Natural killer cell (primary cell): ENCODE measurements around the gene WBP2. TPM values are rescaled to one million over a fixed set of nuclear protein-coding genes. Genes with fewer than 3 reads are reported as not detected.

ENCODE experiments used
- ATAC-seq, 3 donors: fragments of 150-1000 bp in 2 of 3; fragments of 200-7000 bp in 1 of 3; cut with Tn5 transposase; 1 replicate in 1 of 3; 2 replicates in 2 of 3; pipeline ENCODE4 v1.10.0; 2021; ENCODE audit warnings: mild to moderate bottlenecking in 2 of 3, moderate library complexity in 2 of 3
- DNase-seq, 2 donors: peaks; one replicate each; pipeline versions ENCODE4 v3.0.0 to v3.0.0-alpha.2; 2013 to 2021; ENCODE audit warnings: mixed read lengths in 1 of 2
- H3K27ac ChIP-seq: one replicate; pipeline ENCODE4 v1.5.1; 2013; ENCODE audit warnings: mild to moderate bottlenecking, low read length
- H3K27me3 ChIP-seq: one replicate; pipeline ENCODE4 v1.6.1; 2013; ENCODE audit warnings: low read length; ENCODE audit not compliant: control insufficient read depth, insufficient read depth
- H3K36me3 ChIP-seq: one replicate; pipeline ENCODE4 v1.6.1; 2013; ENCODE audit warnings: low read length; ENCODE audit not compliant: control insufficient read depth, insufficient read depth
- H3K4me1 ChIP-seq: one replicate; pipeline ENCODE4 v1.6.1; 2013; ENCODE audit warnings: low read length; ENCODE audit not compliant: control insufficient read depth, insufficient read depth
- H3K4me3 ChIP-seq: one replicate; pipeline ENCODE4 v1.5.1; 2013; ENCODE audit warnings: low read length
- H3K9me3 ChIP-seq: one replicate; pipeline ENCODE4 v1.6.1; 2013; ENCODE audit warnings: low read length; ENCODE audit not compliant: control insufficient read depth, insufficient read depth
- H3K27ac Mint-ChIP-seq, 2 donors: one replicate each; pipeline ENCODE4 v1.8.0; 2022; ENCODE audit warnings: mild to moderate bottlenecking in 2 of 2, mixed read lengths in 2 of 2, moderate library complexity in 1 of 2
- H3K27me3 Mint-ChIP-seq, 2 donors: one replicate each; pipeline ENCODE4 v1.8.0; 2022; ENCODE audit warnings: low read depth in 2 of 2, mixed read lengths in 2 of 2
- H3K36me3 Mint-ChIP-seq: one replicate; pipeline ENCODE4 v1.8.0; 2022; ENCODE audit warnings: mixed read lengths
- H3K4me1 Mint-ChIP-seq, 2 donors: one replicate each; pipeline ENCODE4 v1.8.0; 2022; ENCODE audit warnings: mixed read lengths in 2 of 2
- H3K4me3 Mint-ChIP-seq: one replicate; pipeline ENCODE4 v1.8.0; 2022; ENCODE audit warnings: mild to moderate bottlenecking, moderate library complexity, mixed read lengths
- H3K9me3 Mint-ChIP-seq, 2 donors: one replicate each; pipeline ENCODE4 v1.8.0; 2022; ENCODE audit warnings: mixed read lengths in 2 of 2
- CTCF ChIP-seq: fragments of 200-600 bp; IDR thresholded peaks from one replicate; pipeline ENCODE4 v1.8.0; 2022; ENCODE audit warnings: antibody characterized with exemption
- WGBS: methylation state at CpG from one replicate; pipeline ENCODE4 v1.1.7; 2013; ENCODE audit warnings: missing lambda C conversion rate; ENCODE audit not compliant: insufficient coverage; 5-methylcytosine and 5-hydroxymethylcytosine counted together
- intact Hi-C: fragments of 100-400 bp; cut with micrococcal nuclease; formaldehyde crosslinking; loops from one replicate; pipeline ENCODE4 v1.14.2; 2022
- total RNA-seq, 4 donors: library from RNA; stranded (reverse); fragments of 120-200 nt in 1 of 4; gene quantifications; one replicate each; pipeline versions ENCODE4 v1.2.3 to v1.2.4, GENCODE V29; 2013 to 2022

The WBP2 gene
- total RNA-seq, 3 donors from 2014 or later (not counting 1 experiment from before 2014, with no cell fraction given) = 81.1 to 106 (median 95.2) TPM

GRCh38 chr17:75807861-75808260 lies 47.3 kb downstream of the WBP2 start:
- H3K36me3 Mint-ChIP-seq = no peaks in the 10 kb centered on the region

GRCh38 chr17:75806822-75807500 lies 48.2 kb downstream of the WBP2 start:
- H3K4me1 ChIP-seq = no peaks in the 10 kb centered on the region
- no peaks in the 10 kb centered on the region for H3K27me3 ChIP-seq
- WGBS = 96% methylated on average over 4 of the region's 4 CpGs
- DNase-seq (no peak), ATAC-seq (no peak)
- Mint-ChIP-seq H3K9me3 (no peaks in the 10 kb centered on the region), H3K4me1 (peaks cover 0 to 13% of the 10 kb centered on the region in 2 donors), H3K27ac (no peak overlapping the region), H3K4me3 (no peak overlapping the region), H3K27me3 (no peaks in the 10 kb centered on the region), H3K36me3 (no peaks in the 10 kb centered on the region)
- no peak overlapping the region for H3K27ac ChIP-seq
- no peak overlapping the region for H3K4me3 ChIP-seq
- no peaks in the 10 kb centered on the region for H3K9me3 ChIP-seq
- peaks cover 19% of the 10 kb centered on the region for H3K36me3 ChIP-seq
- intact Hi-C loops = no loop called here
- no peak for TF ChIP-seq CTCF

More at GRCh38 chr17:75807861-75808260, 47.3 kb downstream of the WBP2 start:
- peak overlapping the region in 1 of 2 donors; percentile 23 for H3K27ac Mint-ChIP-seq
- peaks cover 0 to 13% of the 10 kb centered on the region in 2 donors for H3K4me1 Mint-ChIP-seq
- TF ChIP-seq CTCF = no peak
- peaks cover 24% of the 10 kb centered on the region for H3K36me3 ChIP-seq
- H3K4me3 Mint-ChIP-seq = no peak overlapping the region
- no peak overlapping the region for H3K27ac ChIP-seq
- H3K9me3 Mint-ChIP-seq = no peaks in the 10 kb centered on the region
- 86% methylated on average over 3 of the region's 3 CpGs for WGBS
- no peaks in the 10 kb centered on the region for H3K4me1 ChIP-seq
- DNase-seq (no peak), ATAC-seq (no peak)
- no peak overlapping the region for H3K4me3 ChIP-seq
- H3K9me3 ChIP-seq = no peaks in the 10 kb centered on the region
- intact Hi-C loops = no loop called here
- no peaks in the 10 kb centered on the region for H3K27me3 Mint-ChIP-seq
- H3K27me3 ChIP-seq = no peaks in the 10 kb centered on the region

GRCh38 chr17:75803883-75804282 lies 51.3 kb downstream of the WBP2 start:
- intact Hi-C loops = no loop called here
- H3K27me3 ChIP-seq = no peaks in the 10 kb centered on the region
- H3K4me1 Mint-ChIP-seq = peaks cover 0 to 13% of the 10 kb centered on the region in 2 donors
- H3K9me3 Mint-ChIP-seq = no peaks in the 10 kb centered on the region
- no peaks in the 10 kb centered on the region for H3K4me1 ChIP-seq
- H3K4me3 Mint-ChIP-seq = no peak overlapping the region
- H3K27me3 Mint-ChIP-seq = no peaks in the 10 kb centered on the region
- WGBS = 100% methylated on average over 1 of the region's 1 CpG
- H3K36me3 Mint-ChIP-seq = no peaks in the 10 kb centered on the region
- peaks cover 4% of the 10 kb centered on the region for H3K36me3 ChIP-seq
- peak overlapping the region in 1 of 2 donors; percentile 34 for H3K27ac Mint-ChIP-seq
- ATAC-seq (no peak), DNase-seq (no peak)
- no peak for TF ChIP-seq CTCF
- H3K9me3 ChIP-seq = no peaks in the 10 kb centered on the region
- H3K4me3 ChIP-seq = no peak overlapping the region
- no peak overlapping the region for H3K27ac ChIP-seq

- Histone ChIP-seq H3K36me3 (peaks cover 10% of the 10 kb centered on the region), H3K27me3 (no peaks in the 10 kb centered on the region), H3K4me3 (no peak overlapping the region), H3K4me1 (no peaks in the 10 kb centered on the region), H3K27ac (no peak overlapping the region), H3K9me3 (no peaks in the 10 kb centered on the region)
- Mint-ChIP-seq H3K4me1 (peaks cover 0 to 4% of the 10 kb centered on the region in 2 donors), H3K27me3 (no peaks in the 10 kb centered on the region), H3K27ac (peak overlapping the region in 1 of 2 donors; percentile 45), H3K4me3 (no peak overlapping the region), H3K36me3 (no peaks in the 10 kb centered on the region), H3K9me3 (no peaks in the 10 kb centered on the region)
- no peak for DNase-seq
- WGBS = 87% methylated on average over 4 of the region's 4 CpGs
- no peak for TF ChIP-seq CTCF
- no peak for ATAC-seq
- intact Hi-C loops = no loop called here
Observed at GRCh38 chr17:75799402-75799801, 55.7 kb downstream of the WBP2 start.
